Tibial nerve (tissue), 4 donors: Measurements from ENCODE around the gene TMEM171.

Source experiments
- CTCF ChIP-seq, 5 experiments: fragments of 200-600 bp in 3 of 5; fragments of 450-650 bp in 2 of 5; sonication (generic) in 3 of 5; IDR thresholded peaks; one replicate each; pipeline ENCODE4 v1.5.1; 2016 to 2019; ENCODE audit warnings: antibody characterized with exemption in 5 of 5, mild to moderate bottlenecking in 3 of 5, moderate library complexity in 2 of 5
- EP300 ChIP-seq, 2 donors: sonication (generic); formaldehyde crosslinking; IDR thresholded peaks; one replicate each; pipeline ENCODE4 v1.6.1; 2017; ENCODE audit warnings: antibody characterized with exemption in 2 of 2, mild to moderate bottlenecking in 1 of 2
- POLR2A ChIP-seq, 2 donors: fragments of 450-650 bp; IDR thresholded peaks; one replicate each; pipeline ENCODE4 v1.6.1; 2017; ENCODE audit warnings: antibody characterized with exemption in 2 of 2, mild to moderate bottlenecking in 2 of 2, moderate library complexity in 2 of 2

- no peak for TF ChIP-seq CTCF (IDR thresholded peaks at IDR 0.05)
- no peak for TF ChIP-seq EP300 (IDR thresholded peaks at IDR 0.05)
- TF ChIP-seq POLR2A (IDR thresholded peaks at IDR 0.05), result no peak
Measured at GRCh38 chr5:73126957-73127356, 6.6 kb downstream of the TMEM171 start.
